GM12875 (cell line): ENCODE measurements around the gene SF3A1.

ENCODE experiments used
- H3K4me3 ChIP-seq: one replicate; pipeline ENCODE4 v1.5.1; 2011; ENCODE audit warnings: low read depth, low read length, control low read depth
- TF ChIP-seq, protein P1 (sequence below): IDR thresholded peaks from 2 replicates; pipeline ENCODE4 v1.5.1; 2011; ENCODE audit warnings: low read depth, mild to moderate bottlenecking, control low read depth, inconsistent platforms, low read length, moderate library complexity, borderline replicate concordance; ENCODE audit not compliant: insufficient read depth

SF3A1 gene

DNA sequence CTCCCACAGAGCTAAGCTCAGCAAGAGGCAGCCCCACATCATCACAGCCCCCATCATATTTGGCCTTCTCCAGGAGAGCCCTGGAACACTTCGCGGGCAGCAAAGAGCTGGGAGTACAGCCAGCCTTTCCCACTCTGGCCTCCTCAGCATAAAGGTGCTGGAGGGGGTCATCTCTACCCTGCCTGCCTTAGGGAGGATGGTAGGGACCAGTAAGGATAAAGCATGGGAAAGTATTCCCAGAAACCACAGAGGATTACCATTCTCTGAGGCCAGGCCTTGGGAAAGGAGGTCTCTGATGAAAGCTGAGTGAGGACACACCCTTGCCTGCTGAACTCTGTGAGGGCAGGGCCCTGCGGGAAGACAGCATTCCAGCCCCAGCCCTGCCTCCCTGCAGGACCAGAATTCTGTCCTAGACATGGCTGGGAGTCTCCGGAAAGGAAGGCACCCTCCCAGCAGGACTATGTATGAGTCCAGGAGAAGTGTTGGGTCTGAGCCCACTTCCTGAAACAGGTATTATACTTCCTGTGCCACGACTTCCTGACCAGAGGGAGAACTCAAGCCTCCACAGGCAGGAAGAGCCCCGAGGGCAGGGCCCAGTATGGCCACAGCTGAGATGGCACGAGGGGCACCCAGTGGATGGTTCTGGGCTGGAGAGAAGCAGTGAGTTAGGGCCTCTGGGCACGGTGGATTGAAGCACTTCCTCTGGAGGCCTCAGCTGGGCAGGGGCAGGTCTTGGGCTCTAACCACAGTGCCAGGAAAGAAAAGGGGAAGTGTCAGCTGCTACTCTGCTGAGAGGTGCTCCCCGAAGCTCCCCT lies 54.5 kb downstream of the SF3A1 start:
- no peak overlapping the region for H3K4me3 ChIP-seq
- TF ChIP-seq, protein P1, sequence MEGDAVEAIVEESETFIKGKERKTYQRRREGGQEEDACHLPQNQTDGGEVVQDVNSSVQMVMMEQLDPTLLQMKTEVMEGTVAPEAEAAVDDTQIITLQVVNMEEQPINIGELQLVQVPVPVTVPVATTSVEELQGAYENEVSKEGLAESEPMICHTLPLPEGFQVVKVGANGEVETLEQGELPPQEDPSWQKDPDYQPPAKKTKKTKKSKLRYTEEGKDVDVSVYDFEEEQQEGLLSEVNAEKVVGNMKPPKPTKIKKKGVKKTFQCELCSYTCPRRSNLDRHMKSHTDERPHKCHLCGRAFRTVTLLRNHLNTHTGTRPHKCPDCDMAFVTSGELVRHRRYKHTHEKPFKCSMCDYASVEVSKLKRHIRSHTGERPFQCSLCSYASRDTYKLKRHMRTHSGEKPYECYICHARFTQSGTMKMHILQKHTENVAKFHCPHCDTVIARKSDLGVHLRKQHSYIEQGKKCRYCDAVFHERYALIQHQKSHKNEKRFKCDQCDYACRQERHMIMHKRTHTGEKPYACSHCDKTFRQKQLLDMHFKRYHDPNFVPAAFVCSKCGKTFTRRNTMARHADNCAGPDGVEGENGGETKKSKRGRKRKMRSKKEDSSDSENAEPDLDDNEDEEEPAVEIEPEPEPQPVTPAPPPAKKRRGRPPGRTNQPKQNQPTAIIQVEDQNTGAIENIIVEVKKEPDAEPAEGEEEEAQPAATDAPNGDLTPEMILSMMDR: no peak

DNA sequence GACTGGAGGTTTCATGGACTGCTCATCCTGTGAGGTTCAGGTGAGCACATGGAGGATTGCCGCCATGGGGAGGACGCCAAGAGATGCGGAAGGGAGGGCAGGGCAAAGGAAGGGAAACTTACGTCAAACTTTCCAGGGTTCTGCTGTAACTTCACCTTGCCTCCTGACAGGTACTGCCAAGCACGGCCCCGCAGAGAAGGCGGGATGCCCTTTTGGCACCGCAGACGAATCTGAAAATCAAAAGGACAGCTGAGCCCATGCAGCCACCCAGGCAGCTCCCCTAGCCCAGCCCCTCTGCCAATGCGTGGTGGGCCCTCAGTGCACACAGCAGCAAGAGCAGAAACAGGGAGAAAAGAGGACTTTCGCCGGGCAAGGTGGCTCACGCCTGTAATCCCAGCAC lies 57.4 kb downstream of the SF3A1 start:
- TF ChIP-seq, protein P1: no peak
- no peak overlapping the region for H3K4me3 ChIP-seq

DNA sequence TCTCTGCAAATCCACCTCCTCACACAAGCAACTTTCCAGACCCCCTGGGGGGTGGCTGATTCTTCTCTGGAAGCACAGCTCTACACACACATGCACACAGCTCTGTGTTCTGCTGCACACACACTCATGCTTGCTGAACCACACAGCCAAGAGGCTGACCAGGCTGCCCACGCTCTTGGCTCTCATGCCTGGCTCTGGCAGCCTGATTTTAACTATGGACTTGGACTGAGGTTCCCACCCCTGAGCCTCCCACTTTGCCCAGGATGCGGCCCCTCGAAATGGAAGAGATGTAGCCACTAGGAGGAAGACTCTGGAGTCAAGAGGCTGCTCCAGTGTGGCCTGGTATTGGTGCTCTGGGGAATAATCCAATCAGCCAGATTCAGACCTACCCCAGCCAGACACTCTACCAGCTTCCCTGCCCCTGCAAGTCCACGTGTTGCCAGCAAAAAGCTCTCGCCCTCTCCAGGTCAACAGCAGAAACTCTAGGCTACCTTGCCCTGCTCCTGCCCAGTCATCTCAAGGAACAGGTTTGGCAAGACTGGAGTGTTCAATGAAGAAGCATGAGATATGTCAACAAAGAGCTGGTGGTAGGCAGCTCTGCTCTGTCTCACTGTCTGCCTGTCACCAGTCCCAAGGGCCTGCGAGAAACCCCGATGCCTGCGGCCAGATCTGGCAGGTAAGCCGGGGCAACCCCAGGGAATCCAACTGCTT lies 58.5 kb downstream of the SF3A1 start:
- TF ChIP-seq, protein P1: no peak
- no peak overlapping the region for H3K4me3 ChIP-seq

DNA sequence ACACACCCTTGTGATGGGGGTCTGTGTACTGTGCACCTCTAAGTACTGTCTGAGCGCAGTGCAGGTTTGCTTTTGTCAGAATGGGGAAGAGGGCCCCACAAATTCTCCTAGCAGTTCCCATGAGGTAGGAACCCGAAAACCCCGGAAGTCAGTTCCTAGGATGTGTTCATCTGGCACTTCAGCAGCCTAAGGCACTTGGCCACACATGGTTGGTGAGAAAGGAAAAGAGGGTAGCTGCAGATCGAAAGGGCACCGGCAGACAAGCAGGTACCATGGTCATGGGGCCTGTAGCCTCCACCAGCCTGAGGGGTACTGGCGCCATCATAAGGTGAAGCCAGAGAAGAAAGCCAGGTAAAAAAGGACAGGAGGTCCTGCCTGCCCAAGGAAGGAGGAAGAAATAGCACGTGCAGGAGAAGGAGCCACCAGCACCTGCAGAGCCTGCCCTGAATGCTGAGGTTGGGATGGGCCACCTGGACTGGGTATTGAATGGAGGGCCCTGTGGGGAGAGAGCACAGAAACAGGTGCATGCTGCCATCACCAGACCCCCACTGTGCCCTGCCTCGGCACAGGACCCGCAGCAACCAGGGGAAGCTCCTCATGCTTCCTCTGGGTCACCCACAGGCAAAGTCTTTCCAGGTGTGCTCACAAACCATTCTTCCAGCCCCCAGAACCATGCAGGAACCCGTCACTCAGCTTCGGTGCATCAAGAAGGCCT lies 59.3 kb downstream of the SF3A1 start:
- no peak overlapping the region for H3K4me3 ChIP-seq
- TF ChIP-seq, protein P1: no peak

DNA sequence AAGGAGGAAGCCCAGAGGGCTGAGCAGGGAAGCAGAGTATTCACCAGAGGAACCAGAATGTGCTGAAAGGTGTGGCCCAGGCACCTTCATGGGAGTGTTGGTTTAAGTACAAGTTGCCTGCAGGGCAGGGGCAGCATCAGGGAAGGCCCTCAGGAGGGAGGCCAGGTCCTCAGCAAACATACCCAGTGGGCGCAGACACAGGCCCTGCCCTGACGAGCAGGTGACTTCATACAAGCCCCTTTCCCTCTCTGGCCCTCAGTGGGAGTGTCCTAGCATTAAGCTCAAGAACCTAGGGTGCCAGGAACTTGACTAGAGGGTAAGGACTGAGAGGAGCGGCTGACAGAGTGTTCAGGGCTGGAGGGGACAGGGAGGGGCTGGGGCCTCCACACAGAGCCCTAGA lies 59.9 kb downstream of the SF3A1 start:
- no peak overlapping the region for H3K4me3 ChIP-seq
- TF ChIP-seq, protein P1: no peak

DNA sequence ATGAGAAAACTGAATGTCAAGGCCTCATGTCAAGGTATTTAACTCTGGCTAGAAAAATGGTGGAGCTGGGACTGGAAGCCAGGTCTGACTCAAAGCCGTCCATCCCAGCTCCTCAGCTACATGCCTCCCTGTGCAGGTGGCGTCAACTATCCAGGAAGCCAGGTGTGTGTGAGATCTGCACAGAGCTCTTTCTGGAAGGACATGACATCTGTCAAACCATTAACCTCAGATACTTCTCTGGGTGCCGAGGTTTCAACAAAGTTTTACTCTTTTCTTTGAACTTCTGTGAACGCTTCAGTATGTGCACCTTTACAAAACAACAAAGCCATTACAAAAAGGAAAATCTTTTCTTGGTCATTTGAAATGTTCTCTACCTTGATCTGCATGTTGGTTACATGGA lies 60.4 kb downstream of the SF3A1 start:
- no peak overlapping the region for H3K4me3 ChIP-seq
- TF ChIP-seq, protein P1: no peak
